OCI-LY7 (cell line): Measurements from ENCODE around the gene GLB1L.

Source experiments
- EZH2phosphoT487 ChIP-seq: fragments of 200-600 bp; sonication (generic); IDR thresholded peaks from 2 replicates; pipeline ENCODE4 v1.6.1; 2018; ENCODE audit warnings: low read depth, borderline replicate concordance, mild to moderate bottlenecking, mixed run types, antibody characterized with exemption, low read length, moderate library complexity, mixed read lengths
- TF ChIP-seq, protein P1 (sequence below): fragments of 200-600 bp; sonication (generic); conservative IDR thresholded peaks from 2 replicates; pipeline ENCODE4 v1.5.1; 2014; ENCODE audit warnings: mild to moderate bottlenecking, antibody characterized with exemption, low read length, moderate library complexity, mixed read lengths

DNA sequence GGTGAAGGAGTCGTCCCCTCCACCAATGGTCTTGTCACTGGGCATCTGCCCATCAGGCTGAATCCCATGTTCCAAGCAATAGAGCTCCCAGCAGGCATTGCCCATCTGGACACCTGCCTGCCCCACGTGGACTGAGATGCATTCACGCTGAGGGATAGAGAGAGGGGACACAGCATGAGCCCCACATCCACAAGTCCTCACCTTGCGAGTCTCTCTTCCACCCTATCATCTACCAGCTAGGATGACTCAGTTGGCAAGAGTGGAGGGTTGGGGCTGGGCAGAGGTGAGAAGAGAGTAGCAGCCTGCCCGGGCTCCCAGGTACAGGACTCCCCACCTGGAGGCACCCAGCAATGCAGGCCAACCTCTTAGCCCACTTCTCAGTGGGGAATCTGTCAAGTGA is 6.8 kb upstream of the GLB1L start:
- TF ChIP-seq, protein P1, sequence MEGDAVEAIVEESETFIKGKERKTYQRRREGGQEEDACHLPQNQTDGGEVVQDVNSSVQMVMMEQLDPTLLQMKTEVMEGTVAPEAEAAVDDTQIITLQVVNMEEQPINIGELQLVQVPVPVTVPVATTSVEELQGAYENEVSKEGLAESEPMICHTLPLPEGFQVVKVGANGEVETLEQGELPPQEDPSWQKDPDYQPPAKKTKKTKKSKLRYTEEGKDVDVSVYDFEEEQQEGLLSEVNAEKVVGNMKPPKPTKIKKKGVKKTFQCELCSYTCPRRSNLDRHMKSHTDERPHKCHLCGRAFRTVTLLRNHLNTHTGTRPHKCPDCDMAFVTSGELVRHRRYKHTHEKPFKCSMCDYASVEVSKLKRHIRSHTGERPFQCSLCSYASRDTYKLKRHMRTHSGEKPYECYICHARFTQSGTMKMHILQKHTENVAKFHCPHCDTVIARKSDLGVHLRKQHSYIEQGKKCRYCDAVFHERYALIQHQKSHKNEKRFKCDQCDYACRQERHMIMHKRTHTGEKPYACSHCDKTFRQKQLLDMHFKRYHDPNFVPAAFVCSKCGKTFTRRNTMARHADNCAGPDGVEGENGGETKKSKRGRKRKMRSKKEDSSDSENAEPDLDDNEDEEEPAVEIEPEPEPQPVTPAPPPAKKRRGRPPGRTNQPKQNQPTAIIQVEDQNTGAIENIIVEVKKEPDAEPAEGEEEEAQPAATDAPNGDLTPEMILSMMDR = 0 out of 2 replicates have a peak, but pooled peaks have one; percentile 22
- TF ChIP-seq EZH2phosphoT487 = no peak
